Mesenchymal stem cell (in vitro differentiated cells and primary cell): Measurements from ENCODE around the gene PHF19.

Source experiments
- DNase-seq: peaks from one replicate; pipeline ENCODE4 v3.0.0-alpha.2; 2013
- H2AFZ ChIP-seq: one replicate; pipeline ENCODE4 v1.6.1; 2013; ENCODE audit warnings: low read depth, mild to moderate bottlenecking, control low read depth, inconsistent platforms, low read length, moderate library complexity
- H2AK5ac ChIP-seq: 2 replicates; pipeline ENCODE4 v1.6.1; 2013; ENCODE audit warnings: low read length, moderate library complexity, mild to moderate bottlenecking, inconsistent platforms; ENCODE audit not compliant: severe bottlenecking
- H2BK120ac ChIP-seq: one replicate; pipeline ENCODE4 v1.6.1; 2013; ENCODE audit warnings: low read depth, mild to moderate bottlenecking, inconsistent platforms, low read length, moderate library complexity
- H2BK12ac ChIP-seq, 2 experiments: one replicate each; pipeline ENCODE4 v1.6.1; 2013; ENCODE audit warnings: inconsistent platforms in 2 of 2, low read length in 2 of 2, mild to moderate bottlenecking in 2 of 2, moderate library complexity in 2 of 2, control low read depth in 1 of 2
- H2BK15ac ChIP-seq: one replicate; pipeline ENCODE4 v1.6.1; 2013; ENCODE audit warnings: mild to moderate bottlenecking, low read depth, inconsistent platforms; ENCODE audit not compliant: poor library complexity, severe bottlenecking
- H2BK5ac ChIP-seq: 2 replicates; pipeline ENCODE4 v1.6.1; 2013; ENCODE audit warnings: low read depth, mild to moderate bottlenecking, low read length, control low read depth, inconsistent platforms; ENCODE audit not compliant: poor library complexity, severe bottlenecking
- H3K14ac ChIP-seq, 2 experiments: one replicate each; pipeline ENCODE4 v1.6.1; 2013; ENCODE audit warnings: inconsistent platforms in 2 of 2, low read length in 2 of 2, control low read depth in 1 of 2, mild to moderate bottlenecking in 1 of 2, moderate library complexity in 1 of 2
- H3K18ac ChIP-seq, 2 experiments: one replicate each; pipeline ENCODE4 v1.6.1; 2013; ENCODE audit warnings: inconsistent platforms in 2 of 2, low read length in 2 of 2, control low read depth in 1 of 2, low read depth in 1 of 2, mild to moderate bottlenecking in 1 of 2
- H3K23ac ChIP-seq, 2 experiments: one replicate each; pipeline ENCODE4 v1.6.1; 2013; ENCODE audit warnings: inconsistent platforms in 2 of 2, low read length in 2 of 2, mild to moderate bottlenecking in 2 of 2, moderate library complexity in 2 of 2, control low read depth in 1 of 2
- H3K27ac ChIP-seq: 2 replicates; pipeline ENCODE4 v1.5.1; 2013; ENCODE audit warnings: mild to moderate bottlenecking, moderate library complexity, low read length, control low read depth, inconsistent platforms; ENCODE audit not compliant: poor library complexity, severe bottlenecking
- H3K27me3 ChIP-seq, 2 experiments: 2 replicates each; pipeline versions ENCODE4 v1.6.1 to v1.7.0; 2013; ENCODE audit warnings: low read length in 2 of 2, mild to moderate bottlenecking in 2 of 2, moderate library complexity in 2 of 2, control low read depth in 1 of 2, inconsistent platforms in 1 of 2; ENCODE audit not compliant: control insufficient read depth in 1 of 2, insufficient read depth in 1 of 2
- H3K36me3 ChIP-seq, 2 experiments: 2 replicates each; pipeline versions ENCODE4 v1.6.1 to v1.7.0; 2013; ENCODE audit warnings: low read length in 2 of 2, control low read depth in 1 of 2, inconsistent platforms in 1 of 2, low read depth in 1 of 2, mild to moderate bottlenecking in 1 of 2; ENCODE audit not compliant: insufficient read depth in 2 of 2, control insufficient read depth in 1 of 2
- H3K4ac ChIP-seq, 2 experiments: one replicate each; pipeline ENCODE4 v1.6.1; 2013; ENCODE audit warnings: inconsistent platforms in 2 of 2, low read length in 2 of 2, mild to moderate bottlenecking in 2 of 2, moderate library complexity in 2 of 2, control low read depth in 1 of 2, low read depth in 1 of 2
- H3K4me1 ChIP-seq: 2 replicates; pipeline ENCODE4 v1.6.1; 2013; ENCODE audit warnings: low read depth, low read length, control low read depth; ENCODE audit not compliant: control insufficient read depth, insufficient read depth
- H3K4me2 ChIP-seq: 2 replicates; pipeline ENCODE4 v1.6.1; 2013; ENCODE audit warnings: low read length, mild to moderate bottlenecking, inconsistent platforms; ENCODE audit not compliant: poor library complexity, severe bottlenecking
- H3K4me3 ChIP-seq, 2 experiments: 2 replicates each; pipeline versions ENCODE4 v1.5.1 to v1.7.0; 2013; ENCODE audit warnings: low read length in 2 of 2, mild to moderate bottlenecking in 2 of 2, control low read depth in 1 of 2, low read depth in 1 of 2; ENCODE audit not compliant: insufficient read depth in 1 of 2
- H3K79me1 ChIP-seq: replicated peaks from 2 replicates; pipeline ENCODE4 v1.6.1; 2013; ENCODE audit warnings: mild to moderate bottlenecking, control low read depth, low read length, inconsistent platforms; ENCODE audit not compliant: poor library complexity, severe bottlenecking
- H3K9ac ChIP-seq: 2 replicates; pipeline ENCODE4 v1.7.0; 2013; ENCODE audit warnings: mild to moderate bottlenecking, low read length, moderate library complexity
- H3K9me3 ChIP-seq: 2 replicates; pipeline ENCODE4 v1.7.0; 2013; ENCODE audit warnings: mild to moderate bottlenecking, low read length; ENCODE audit not compliant: control insufficient read depth
- H4K8ac ChIP-seq: one replicate; pipeline ENCODE4 v1.6.1; 2013; ENCODE audit warnings: inconsistent platforms, mild to moderate bottlenecking, low read length, moderate library complexity
- H4K91ac ChIP-seq: one replicate; pipeline ENCODE4 v1.6.1; 2013; ENCODE audit warnings: mild to moderate bottlenecking, low read length, inconsistent platforms
- WGBS: methylation state at CpG from one replicate; pipeline ENCODE4 v1.1.7; 2013; ENCODE audit warnings: mixed read lengths; 5-methylcytosine and 5-hydroxymethylcytosine counted together

PHF19 gene

DNA sequence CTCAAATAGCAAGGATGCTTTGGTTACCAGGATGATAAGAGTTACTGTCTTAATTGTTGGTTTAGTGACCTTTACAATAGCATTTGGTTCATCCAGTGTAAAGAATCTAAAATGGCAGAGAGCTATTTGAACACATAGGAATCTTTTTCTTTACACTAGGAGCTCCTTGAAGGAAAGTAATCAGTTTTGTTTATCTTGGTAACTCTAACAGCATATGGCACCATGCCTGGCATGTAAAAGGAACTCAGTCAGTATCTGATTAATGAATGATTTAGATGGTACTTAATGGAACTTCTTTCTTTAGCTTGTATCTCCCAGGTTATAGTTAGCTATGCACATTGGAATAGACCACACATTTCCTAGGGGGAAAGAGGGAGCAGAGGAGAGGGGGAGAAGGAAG lies 44.2 kb downstream of the PHF19 start:
- Histone ChIP-seq H2BK12ac (no peak overlapping the region), H3K18ac (no peak overlapping the region), H4K91ac (no peak overlapping the region), H2BK15ac (no peak overlapping the region), H3K4me1 (no peaks in the 10 kb centered on the region), H3K23ac (no peak overlapping the region), H3K4me2 (no peak overlapping the region), H3K9ac (no peak overlapping the region), H3K14ac (no peak overlapping the region), H3K9me3 (no peaks in the 10 kb centered on the region), H3K79me1 (peaks cover 20% of the 10 kb centered on the region), H3K27me3 (no peaks in the 10 kb centered on the region), H2BK120ac (no peak overlapping the region), H2BK5ac (no peak overlapping the region), H3K27ac (no peak overlapping the region), H2AFZ (no peak overlapping the region), H3K4me3 (no peak overlapping the region), H4K8ac (no peak overlapping the region), H2AK5ac (no peak overlapping the region), H3K4ac (no peak overlapping the region), H3K36me3 (peaks cover 15 to 67% of the 10 kb centered on the region in 2 experiments)
- no peak for DNase-seq

DNA sequence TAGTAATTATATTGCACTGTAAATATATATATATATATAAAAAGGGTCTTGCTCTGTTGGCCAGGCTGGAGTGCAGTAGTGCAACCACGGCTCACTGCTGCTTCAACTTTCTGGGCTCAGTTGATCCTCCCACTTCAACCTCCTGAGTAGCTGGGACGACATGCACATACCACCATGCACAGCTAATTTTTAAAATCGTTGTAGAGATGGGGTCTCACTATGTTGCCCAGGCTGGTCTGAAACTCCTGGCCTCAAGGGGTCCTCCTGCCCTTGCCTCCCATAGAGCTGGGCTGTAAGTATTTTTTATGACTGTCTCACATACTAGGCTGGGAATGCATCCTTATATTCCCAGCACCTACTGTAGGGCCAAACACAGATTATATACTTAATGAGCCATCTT lies 46.1 kb downstream of the PHF19 start:
- Histone ChIP-seq H2AFZ (no peak overlapping the region), H4K8ac (no peak overlapping the region), H3K14ac (no peak overlapping the region)

DNA sequence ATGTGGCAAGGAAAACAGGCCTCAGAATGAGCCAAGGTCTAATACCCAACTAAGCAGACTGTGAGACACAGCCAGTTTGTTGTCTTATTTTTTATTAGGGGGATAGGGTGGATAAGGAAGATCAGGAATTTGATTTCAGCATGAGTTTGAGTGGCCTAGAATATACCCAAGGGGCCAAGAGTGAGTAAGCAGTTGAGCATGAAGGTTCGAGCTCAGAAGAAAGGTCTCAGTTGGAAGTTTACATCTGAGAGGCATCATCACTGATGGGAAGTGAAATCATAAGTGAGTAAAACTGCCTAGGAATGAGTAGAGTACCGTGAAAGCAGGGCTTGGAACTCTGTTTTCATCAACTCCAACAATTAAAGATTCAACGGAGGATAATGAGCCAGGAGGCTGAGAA lies 46.8 kb downstream of the PHF19 start:
- no peak overlapping the region for H4K8ac ChIP-seq
- H3K27me3 ChIP-seq, result no peaks in the 10 kb centered on the region
- no peak overlapping the region for H2BK12ac ChIP-seq
- no peak overlapping the region for H3K23ac ChIP-seq
- peaks cover 18 to 87% of the 10 kb centered on the region in 2 experiments for H3K36me3 ChIP-seq
- 66% methylated on average over 2 of the region's 3 CpGs for WGBS
- H4K91ac ChIP-seq, result no peak overlapping the region
- no peak overlapping the region for H3K4me3 ChIP-seq
- H3K4me2 ChIP-seq, result no peak overlapping the region
- no peak overlapping the region for H3K14ac ChIP-seq
- no peak overlapping the region for H2BK120ac ChIP-seq
- H3K4ac ChIP-seq, result no peak overlapping the region
- H3K9me3 ChIP-seq, result no peaks in the 10 kb centered on the region
- no peak overlapping the region for H2AFZ ChIP-seq
- DNase-seq, result no peak
- H2AK5ac ChIP-seq, result no peak overlapping the region
- H2BK15ac ChIP-seq, result no peak overlapping the region
- no peak overlapping the region for H2BK5ac ChIP-seq
- H3K9ac ChIP-seq, result no peak overlapping the region
- H3K4me1 ChIP-seq, result no peaks in the 10 kb centered on the region
- H3K18ac ChIP-seq, result no peak overlapping the region
- H3K27ac ChIP-seq, result no peak overlapping the region
- peaks cover 22% of the 10 kb centered on the region for H3K79me1 ChIP-seq

More for the DNA sequence above, 46.1 kb downstream of the PHF19 start:
- no peak overlapping the region for H3K4me2 ChIP-seq
- H2BK5ac ChIP-seq, result no peak overlapping the region
- 88% methylated on average over 1 of the region's 3 CpGs for WGBS
- peaks cover 22% of the 10 kb centered on the region for H3K79me1 ChIP-seq
- H2AK5ac ChIP-seq, result no peak overlapping the region
- DNase-seq, result no peak
- H2BK120ac ChIP-seq, result no peak overlapping the region
- no peaks in the 10 kb centered on the region for H3K9me3 ChIP-seq
- H2BK12ac ChIP-seq, result no peak overlapping the region
- no peaks in the 10 kb centered on the region for H3K4me1 ChIP-seq
- peaks cover 18 to 84% of the 10 kb centered on the region in 2 experiments for H3K36me3 ChIP-seq
- H3K23ac ChIP-seq, result no peak overlapping the region
- no peak overlapping the region for H3K27ac ChIP-seq
- no peak overlapping the region for H3K4me3 ChIP-seq
- no peak overlapping the region for H2BK15ac ChIP-seq
- no peaks in the 10 kb centered on the region for H3K27me3 ChIP-seq
- no peak overlapping the region for H3K18ac ChIP-seq
- no peak overlapping the region for H4K91ac ChIP-seq
- no peak overlapping the region for H3K4ac ChIP-seq
- no peak overlapping the region for H3K9ac ChIP-seq

DNA sequence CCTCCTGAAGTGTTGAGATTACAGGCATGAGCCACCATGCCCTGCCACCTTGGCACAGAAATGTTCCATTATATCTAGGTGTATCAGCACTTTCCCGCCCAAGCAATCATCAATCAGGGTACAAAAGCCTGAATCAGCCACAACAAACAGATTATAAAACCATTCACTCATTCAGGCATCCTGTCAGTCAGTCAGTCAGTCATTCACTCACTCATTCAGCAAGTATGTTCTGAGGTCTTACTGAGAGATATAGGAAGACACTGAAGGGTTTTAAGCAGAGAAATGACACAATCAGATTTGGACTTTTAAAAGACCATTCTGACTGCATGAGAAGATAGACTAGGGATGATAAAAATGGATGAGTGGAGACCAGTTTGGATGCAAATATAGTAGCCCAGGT lies 47.3 kb downstream of the PHF19 start:
- no peak overlapping the region for H2BK120ac ChIP-seq
- H3K36me3 ChIP-seq, result peaks cover 18 to 87% of the 10 kb centered on the region in 2 experiments
- H2BK12ac ChIP-seq, result no peak overlapping the region
- H3K79me1 ChIP-seq, result peaks cover 24% of the 10 kb centered on the region
- H3K27ac ChIP-seq, result no peak overlapping the region
- 100% methylated on average over 1 of the region's 1 CpG for WGBS
- H2BK5ac ChIP-seq, result no peak overlapping the region
- H3K4me3 ChIP-seq, result no peak overlapping the region
- no peak overlapping the region for H3K4me2 ChIP-seq
- DNase-seq, result no peak
- H2AFZ ChIP-seq, result no peak overlapping the region
- H3K4me1 ChIP-seq, result no peaks in the 10 kb centered on the region
- no peak overlapping the region for H4K8ac ChIP-seq
- no peak overlapping the region for H3K14ac ChIP-seq
- no peaks in the 10 kb centered on the region for H3K27me3 ChIP-seq
- no peaks in the 10 kb centered on the region for H3K9me3 ChIP-seq
- H3K9ac ChIP-seq, result no peak overlapping the region
- no peak overlapping the region for H2AK5ac ChIP-seq
- no peak overlapping the region for H3K23ac ChIP-seq
- H2BK15ac ChIP-seq, result no peak overlapping the region
- H3K4ac ChIP-seq, result no peak overlapping the region
- no peak overlapping the region for H4K91ac ChIP-seq
- no peak overlapping the region for H3K18ac ChIP-seq
